Stomach (tissue), 9 donors: ENCODE data around the gene UBTD1. TPM values are rescaled to one million over a fixed set of nuclear protein-coding genes. Genes with fewer than 3 reads are reported as not detected.

ENCODE experiments used
- DNase-seq, 2 donors: peaks; one replicate each; pipeline versions ENCODE4 v3.0.0 to v3.0.0-alpha.2; 2013 to 2019
- H3K27ac ChIP-seq, 5 donors: fragments of 200-600 bp in 4 of 5; sonication (generic) in 4 of 5; one replicate each; pipeline ENCODE4 v1.5.1; 2013 to 2019; ENCODE audit warnings: mild to moderate bottlenecking in 1 of 5, moderate library complexity in 1 of 5
- H3K27me3 ChIP-seq, 3 donors: fragments of 200-600 bp; sonication (generic); one replicate each; pipeline ENCODE4 v1.5.1; 2017 to 2019; ENCODE audit warnings: mixed run types in 1 of 3
- H3K36me3 ChIP-seq, 4 donors: fragments of 200-600 bp; sonication (generic); 1 replicate in 3 of 4; 2 replicates in 1 of 4; pipeline ENCODE4 v1.5.1; 2016 to 2019
- H3K4me1 ChIP-seq, 4 donors: fragments of 200-600 bp; sonication (generic); one replicate each; pipeline ENCODE4 v1.5.1; 2016 to 2019
- H3K4me3 ChIP-seq, 4 donors: fragments of 200-600 bp; sonication (generic) in 3 of 4; one replicate each; pipeline ENCODE4 v1.5.1; 2016 to 2019; ENCODE audit warnings: mild to moderate bottlenecking in 1 of 4
- H3K9me3 ChIP-seq, 4 donors: fragments of 200-600 bp; sonication (generic); one replicate each; pipeline ENCODE4 v1.5.1; 2016 to 2019
- EP300 ChIP-seq: sonication (generic); formaldehyde crosslinking; IDR thresholded peaks from one replicate; pipeline ENCODE4 v1.6.1; 2017; ENCODE audit warnings: antibody characterized with exemption
- POLR2A ChIP-seq, 4 donors: fragments of 450-650 bp; IDR thresholded peaks; one replicate each; pipeline ENCODE4 v1.6.1; 2016; ENCODE audit warnings: antibody characterized with exemption in 4 of 4, control low read depth in 2 of 4, mild to moderate bottlenecking in 1 of 4, moderate library complexity in 1 of 4
- POLR2AphosphoS5 ChIP-seq, 3 donors: sonication (generic); formaldehyde crosslinking; IDR thresholded peaks; one replicate each; pipeline ENCODE4 v1.6.1; 2016; ENCODE audit warnings: antibody characterized with exemption in 3 of 3
- WGBS, 5 donors: extraction: QIAGEN DNeasy Blood & Tissue Kit in 3 of 5; methylation state at CpG; one replicate each; pipeline versions ENCODE4 v1.1.5 to v1.1.7; 2013 to 2018; 5-methylcytosine and 5-hydroxymethylcytosine counted together
- intact Hi-C: fragments of 100-400 bp; cut with DNase I; formaldehyde crosslinking; loops from one replicate; pipeline ENCODE4 v1.15.1; 2023; ENCODE audit warnings: low total_unique reads
- polyA plus RNA-seq, 3 donors: library from polyadenylated mRNA; stranded (reverse); fragments of 200-250 nt; gene quantifications; one replicate each; pipeline ENCODE4 v1.2.3, GENCODE V29; 2013
- total RNA-seq, 5 donors: library from RNA; depleted of rRNA; stranded (reverse); fragments of >200 nt; gene quantifications; one replicate each; pipeline versions ENCODE4 v1.1.0 to v1.2.3, GENCODE V29; 2014 to 2016
- TF ChIP-seq, protein P1 (sequence below), 7 experiments: fragments of 450-650 bp in 4 of 7; fragments of 200-600 bp in 3 of 7; sonication (generic) in 3 of 7; IDR thresholded peaks; one replicate each; pipeline ENCODE4 v1.5.1; 2016 to 2019; ENCODE audit warnings: antibody characterized with exemption in 7 of 7, control low read depth in 2 of 7, mild to moderate bottlenecking in 1 of 7
- donor health status: healthy with polysubstance abuse.
- donor health status: Bipolar disorder and iron deficiency.
- donor health status: healthy.

The UBTD1 gene
- total and polyA plus RNA-seq, 8 donors: 1.3 to 22.9 (median 8.1) TPM

DNA sequence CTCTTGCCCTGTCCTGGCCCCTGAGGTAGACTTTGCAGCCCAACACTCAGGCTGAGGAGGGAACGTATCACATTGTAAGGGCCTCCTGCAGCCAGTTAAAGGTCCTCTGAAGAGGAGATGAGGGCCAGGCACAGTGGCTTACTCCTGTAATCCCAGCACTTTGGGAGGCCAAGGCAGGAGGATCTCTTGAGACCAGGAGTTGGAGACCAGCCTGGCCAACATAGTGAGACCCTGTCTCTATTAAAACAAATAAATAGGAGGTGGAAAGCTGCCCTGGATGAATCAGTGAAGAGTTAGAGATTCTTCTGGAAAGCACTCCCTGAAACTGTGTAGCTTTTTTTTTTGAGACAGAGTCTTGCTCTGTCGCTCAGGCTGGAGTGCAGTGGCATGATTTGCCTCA, 88.5 kb downstream of the UBTD1 start:
- H3K27ac ChIP-seq: no peak overlapping the region
- H3K27me3 ChIP-seq: no peaks in the 10 kb centered on the region
- H3K9me3 ChIP-seq: no peaks in the 10 kb centered on the region
- TF ChIP-seq POLR2AphosphoS5 (IDR thresholded peaks at IDR 0.05) (no peak), POLR2A (IDR thresholded peaks at IDR 0.05) (no peak), EP300 (no peak)
- TF ChIP-seq, protein P1, sequence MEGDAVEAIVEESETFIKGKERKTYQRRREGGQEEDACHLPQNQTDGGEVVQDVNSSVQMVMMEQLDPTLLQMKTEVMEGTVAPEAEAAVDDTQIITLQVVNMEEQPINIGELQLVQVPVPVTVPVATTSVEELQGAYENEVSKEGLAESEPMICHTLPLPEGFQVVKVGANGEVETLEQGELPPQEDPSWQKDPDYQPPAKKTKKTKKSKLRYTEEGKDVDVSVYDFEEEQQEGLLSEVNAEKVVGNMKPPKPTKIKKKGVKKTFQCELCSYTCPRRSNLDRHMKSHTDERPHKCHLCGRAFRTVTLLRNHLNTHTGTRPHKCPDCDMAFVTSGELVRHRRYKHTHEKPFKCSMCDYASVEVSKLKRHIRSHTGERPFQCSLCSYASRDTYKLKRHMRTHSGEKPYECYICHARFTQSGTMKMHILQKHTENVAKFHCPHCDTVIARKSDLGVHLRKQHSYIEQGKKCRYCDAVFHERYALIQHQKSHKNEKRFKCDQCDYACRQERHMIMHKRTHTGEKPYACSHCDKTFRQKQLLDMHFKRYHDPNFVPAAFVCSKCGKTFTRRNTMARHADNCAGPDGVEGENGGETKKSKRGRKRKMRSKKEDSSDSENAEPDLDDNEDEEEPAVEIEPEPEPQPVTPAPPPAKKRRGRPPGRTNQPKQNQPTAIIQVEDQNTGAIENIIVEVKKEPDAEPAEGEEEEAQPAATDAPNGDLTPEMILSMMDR (IDR thresholded peaks at IDR 0.05): no peak
- no peak for DNase-seq
- no peak overlapping the region for H3K4me3 ChIP-seq
- no peaks in the 10 kb centered on the region for H3K36me3 ChIP-seq
- H3K4me1 ChIP-seq: no peaks in the 10 kb centered on the region
- intact Hi-C loops: no loop called here
- WGBS, 5 donors: 85 to 98% (median 89%) methylated on average over 1 to 2 of the region's 2 CpGs

DNA sequence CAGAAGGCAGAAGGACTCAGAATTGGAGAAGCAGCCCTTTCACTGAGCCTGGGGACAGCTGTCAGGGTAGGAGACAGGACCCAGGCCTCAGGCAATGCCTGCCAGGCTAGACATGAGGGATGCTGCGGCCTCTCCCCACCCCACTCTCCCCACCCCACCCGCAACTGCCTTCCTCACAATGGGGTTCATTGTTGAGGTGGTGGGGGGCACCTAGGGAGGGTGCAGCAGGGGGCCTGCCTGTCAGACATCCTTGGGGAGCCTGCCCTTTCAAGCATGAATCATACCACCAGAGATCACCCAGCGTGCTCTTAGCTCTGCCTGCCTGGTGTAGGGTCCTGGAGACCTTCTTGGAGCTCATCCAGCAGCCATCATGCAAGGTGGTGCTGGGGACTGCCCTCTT, 90.8 kb downstream of the UBTD1 start, which contains the start of gene C10orf62:
Gene C10orf62 (plus strand): TSS at position 243 of the 400 bp plus-strand sequence. CDS start 177 bp downstream, outside the sequence.
- no peak within 1 kb of the TSS for H3K4me3 ChIP-seq
- H3K4me1 ChIP-seq: peaks cover 0 to 4% (median 0%) of the 10 kb centered on the region in 4 donors
- intact Hi-C loops: no loop called here
- DNase-seq: no peak
- TF ChIP-seq EP300 (no peak), POLR2AphosphoS5 (IDR thresholded peaks at IDR 0.05) (no peak), POLR2A (IDR thresholded peaks at IDR 0.05) (no peak)
- TF ChIP-seq, protein P1 (IDR thresholded peaks at IDR 0.05): no peak
- H3K27me3 ChIP-seq: no peaks in the 10 kb centered on the region
- WGBS, 5 donors: 53 to 84% (median 80%) methylated on average over 1 to 3 of the region's 3 CpGs
- H3K27ac ChIP-seq: no peak within 1 kb of the TSS
- no peaks in the 10 kb centered on the region for H3K36me3 ChIP-seq
- no peaks in the 10 kb centered on the region for H3K9me3 ChIP-seq

DNA sequence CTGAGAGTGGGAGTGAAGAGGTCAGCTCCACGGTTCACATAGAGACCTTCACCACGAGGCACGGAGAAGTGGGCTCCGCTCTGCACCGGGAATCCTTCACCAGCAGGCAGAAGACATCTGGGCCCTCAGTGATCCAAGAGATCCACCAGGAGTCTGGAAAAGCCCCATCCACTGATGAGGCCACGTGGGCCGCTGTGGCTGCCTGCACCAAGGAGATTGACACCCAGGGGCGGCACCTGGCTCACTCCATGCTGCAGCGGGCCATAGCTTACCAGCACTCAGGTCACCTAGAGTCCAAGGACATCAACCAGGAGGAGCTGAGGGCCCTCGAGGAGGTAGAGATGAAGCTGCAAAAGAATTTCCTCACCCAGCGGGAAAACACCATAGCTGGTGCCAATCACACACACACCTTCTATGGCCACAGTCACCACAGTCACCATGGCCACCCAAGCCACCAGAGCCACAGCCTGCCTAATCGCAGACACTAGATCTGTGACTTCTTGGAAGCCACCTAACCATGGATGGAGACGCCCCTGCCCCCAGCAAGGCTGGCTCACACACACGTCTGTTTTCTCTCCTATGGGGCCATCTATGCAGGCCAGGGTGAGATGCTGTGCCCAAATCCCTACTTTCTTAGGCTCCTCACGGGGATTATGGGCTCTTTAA, 91.5 kb downstream of the UBTD1 start:
- no peaks in the 10 kb centered on the region for H3K27me3 ChIP-seq
- H3K9me3 ChIP-seq: no peaks in the 10 kb centered on the region
- H3K4me3 ChIP-seq: no peak overlapping the region
- intact Hi-C loops: no loop called here
- no peak for DNase-seq
- WGBS, 5 donors: 85 to 91% (median 89%) methylated on average over 15 of the region's 15 CpGs
- no peak overlapping the region for H3K27ac ChIP-seq
- no peaks in the 10 kb centered on the region for H3K36me3 ChIP-seq
- H3K4me1 ChIP-seq: peaks cover 0 to 4% (median 0%) of the 10 kb centered on the region in 4 donors
- TF ChIP-seq POLR2AphosphoS5 (IDR thresholded peaks at IDR 0.05) (no peak), POLR2A (IDR thresholded peaks at IDR 0.05) (no peak), EP300 (no peak)
- TF ChIP-seq, protein P1 (IDR thresholded peaks at IDR 0.05): no peak

DNA sequence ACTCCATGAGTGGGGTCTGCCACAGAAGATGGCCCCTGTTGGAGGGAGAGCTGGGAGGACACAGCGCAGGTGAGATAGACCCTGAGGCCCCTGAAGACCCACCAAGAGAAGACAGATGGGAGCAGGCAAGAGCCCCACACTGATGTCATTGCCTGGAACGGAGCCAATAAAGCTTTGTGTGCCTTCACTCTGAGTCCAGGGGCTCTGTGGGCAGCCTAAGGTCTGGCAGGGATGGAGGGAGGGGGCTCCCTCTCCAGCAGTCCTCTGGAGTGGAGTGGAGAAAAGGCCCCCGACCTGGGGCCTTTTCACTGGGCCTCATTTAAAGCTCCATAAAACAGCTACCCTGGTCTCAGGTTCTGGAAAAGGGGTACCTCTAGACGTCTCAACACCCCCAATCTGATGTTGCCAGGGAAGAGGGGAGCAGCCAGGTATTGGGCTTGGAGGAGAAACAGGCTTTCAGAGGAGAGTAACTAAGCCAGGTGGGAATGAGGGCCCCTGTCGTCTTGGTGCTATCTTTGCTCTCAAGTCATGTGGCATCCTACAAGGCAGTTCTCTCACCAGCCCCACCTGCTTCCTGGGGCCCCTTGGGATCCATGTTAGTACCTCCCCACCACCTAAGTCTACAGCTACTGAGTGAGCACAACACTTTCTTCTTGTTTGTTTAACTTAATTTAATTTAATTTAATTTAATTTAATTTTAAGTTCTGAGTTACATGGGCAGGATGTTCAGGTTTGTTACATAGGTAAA, 92.2 kb downstream of the UBTD1 start:
- 63 to 72% (median 66%) methylated on average over 4 to 5 of the region's 5 CpGs for WGBS, 5 donors
- no peak for DNase-seq
- intact Hi-C loops: no loop called here
- H3K36me3 ChIP-seq: no peaks in the 10 kb centered on the region
- H3K9me3 ChIP-seq: no peaks in the 10 kb centered on the region
- TF ChIP-seq EP300: no peak
- TF ChIP-seq POLR2AphosphoS5 (IDR thresholded peaks at IDR 0.05): no peak
- TF ChIP-seq POLR2A (IDR thresholded peaks at IDR 0.05): no peak
- TF ChIP-seq, protein P1 (IDR thresholded peaks at IDR 0.05): no peak
- no peak overlapping the region for H3K27ac ChIP-seq
- H3K4me3 ChIP-seq: no peak overlapping the region
- H3K4me1 ChIP-seq: peaks cover 0 to 8% (median 2%) of the 10 kb centered on the region in 4 donors
- no peaks in the 10 kb centered on the region for H3K27me3 ChIP-seq
